Calu3 (cell line): Measurements from ENCODE around the gene DYNC1I1. TPM values are rescaled to one million over a fixed set of nuclear protein-coding genes. Genes with fewer than 3 reads are reported as not detected.

Experiments
- BruUV-seq: library from RNA; stranded (reverse); fragments of 400-500 nt; replicated peaks from 2 replicates; lab custom pipeline; 2021; lab: Mats Ljungman, UMichigan
- CTCF ChIA-PET: fragments of 300-600 bp; sonication (Branson Sonifier 250); formaldehyde crosslinking; loops from one replicate; lab custom pipeline; 2022; ENCODE audit warnings: antibody characterized with exemption; lab: Charles Lee
- DNase-seq: peaks from one replicate; pipeline ENCODE4 v3.0.0; 2022
- H3K27ac Mint-ChIP-seq: one replicate; pipeline ENCODE4 v1.8.0; 2022; ENCODE audit warnings: mixed read lengths; ENCODE audit not compliant: unreplicated experiment
- H3K27me3 Mint-ChIP-seq: one replicate; pipeline ENCODE4 v1.8.0; 2022; ENCODE audit warnings: mixed read lengths; ENCODE audit not compliant: unreplicated experiment
- H3K36me3 Mint-ChIP-seq: one replicate; pipeline ENCODE4 v1.8.0; 2022; ENCODE audit warnings: mild to moderate bottlenecking, moderate library complexity, mixed read lengths; ENCODE audit not compliant: insufficient read depth, unreplicated experiment
- H3K4me1 Mint-ChIP-seq: one replicate; pipeline ENCODE4 v1.8.0; 2022; ENCODE audit warnings: mild to moderate bottlenecking, low read depth, mixed read lengths; ENCODE audit not compliant: unreplicated experiment
- H3K4me3 Mint-ChIP-seq: one replicate; pipeline ENCODE4 v1.8.0; 2022; ENCODE audit warnings: mild to moderate bottlenecking, low read depth, moderate library complexity, mixed read lengths; ENCODE audit not compliant: unreplicated experiment
- H3K9me3 Mint-ChIP-seq: one replicate; pipeline ENCODE4 v1.8.0; 2022; ENCODE audit warnings: low read depth, mixed read lengths; ENCODE audit not compliant: unreplicated experiment
- CTCF ChIP-seq: fragments of 200-600 bp; IDR thresholded peaks from one replicate; pipeline ENCODE4 v1.8.0; 2022; ENCODE audit warnings: antibody characterized with exemption; ENCODE audit not compliant: unreplicated experiment
- intact Hi-C: fragments of 100-400 bp; cut with micrococcal nuclease; formaldehyde crosslinking; loops from one replicate; pipeline ENCODE4 v1.10.0; 2022; ENCODE audit not compliant: unreplicated experiment
- total RNA-seq: library from RNA; stranded (reverse); gene quantifications from 2 replicates; pipeline ENCODE4 v1.2.3, GENCODE V29; 2022

The DYNC1I1 gene
- total RNA-seq, 1 experiment from 2014 or later: 0.73 TPM

GRCh38 chr7:95910341-95910740 is 138.0 kb downstream of the DYNC1I1 start:
- intact Hi-C loops: no loop called here
- no peak for TF ChIP-seq CTCF
- no peaks in the 10 kb centered on the region for H3K36me3 Mint-ChIP-seq
- DNase-seq: no peak
- H3K9me3 Mint-ChIP-seq: no peaks in the 10 kb centered on the region
- H3K4me1 Mint-ChIP-seq: no peaks in the 10 kb centered on the region
- H3K27ac Mint-ChIP-seq: no peak overlapping the region
- no TSS peak for BruUV-seq
- CTCF ChIA-PET: no interaction called here
- no peak overlapping the region for H3K4me3 Mint-ChIP-seq
- peaks cover 78% of the 10 kb centered on the region for H3K27me3 Mint-ChIP-seq

- DNase-seq: no peak
- BruUV-seq: no TSS peak
Measured at GRCh38 chr7:95915731-95916130, 143.4 kb downstream of the DYNC1I1 start.

GRCh38 chr7:95916573-95917297 is 144.4 kb downstream of the DYNC1I1 start:
- no peaks in the 10 kb centered on the region for H3K36me3 Mint-ChIP-seq
- TF ChIP-seq CTCF: peak; percentile 67
- H3K4me3 Mint-ChIP-seq: peak overlapping the region; percentile 28
- H3K4me1 Mint-ChIP-seq: peaks cover 7% of the 10 kb centered on the region
- H3K9me3 Mint-ChIP-seq: no peaks in the 10 kb centered on the region
- intact Hi-C loops: loop anchor here (2.0 to 5.0 kb wide), 2 partner anchors 151 to 1110 kb away; no protein-coding TSS in a partner anchor
- H3K27ac Mint-ChIP-seq: no peak overlapping the region
- CTCF ChIA-PET: interaction anchor here (0.7 kb wide), 1 partner anchor 1111 kb away, joined by 4 read pairs; no protein-coding TSS in a partner anchor
- peaks cover 18% of the 10 kb centered on the region for H3K27me3 Mint-ChIP-seq
- peak; percentile 58 for DNase-seq
- BruUV-seq: no TSS peak

More at GRCh38 chr7:95915731-95916130, 143.4 kb downstream of the DYNC1I1 start:
- CTCF ChIA-PET: no interaction called here
- Mint-ChIP-seq H3K27ac (no peak overlapping the region), H3K27me3 (peaks cover 28% of the 10 kb centered on the region), H3K4me1 (peaks cover 7% of the 10 kb centered on the region), H3K36me3 (no peaks in the 10 kb centered on the region), H3K9me3 (no peaks in the 10 kb centered on the region), H3K4me3 (no peak overlapping the region)
- no peak for TF ChIP-seq CTCF
- intact Hi-C loops: loop anchor here (2.0 to 5.0 kb wide), 2 partner anchors 152 to 1111 kb away; no protein-coding TSS in a partner anchor

GRCh38 chr7:95917634-95918033 is 145.3 kb downstream of the DYNC1I1 start:
- CTCF ChIA-PET: interaction anchor here (0.7 kb wide), 1 partner anchor 1110 kb away, joined by 4 read pairs; no protein-coding TSS in a partner anchor
- Mint-ChIP-seq H3K9me3 (no peaks in the 10 kb centered on the region), H3K4me1 (peaks cover 7% of the 10 kb centered on the region), H3K27me3 (peaks cover 14% of the 10 kb centered on the region), H3K4me3 (peak overlapping the region; percentile 28), H3K27ac (no peak overlapping the region), H3K36me3 (no peaks in the 10 kb centered on the region)
- no peak for DNase-seq
- intact Hi-C loops: loop anchor here (2.0 to 5.0 kb wide), 2 partner anchors 150 to 1109 kb away; no protein-coding TSS in a partner anchor
- TF ChIP-seq CTCF: no peak
- no TSS peak for BruUV-seq
